HuH-7.5 (cell line): ENCODE results near the gene KMT5C.

Experiments used
- DNase-seq: peaks from one replicate; pipeline ENCODE4 v3.0.0; 2011; ENCODE audit warnings: low spot score

Gene KMT5C

GRCh38 chr19:55386493-55386971 lies 46.9 kb downstream of the KMT5C start:
- no peak for DNase-seq

GRCh38 chr19:55387736-55388497 lies 48.2 kb downstream of the KMT5C start:
- DNase-seq: no peak

GRCh38 chr19:55389386-55390317 lies 50.0 kb downstream of the KMT5C start:
- no peak for DNase-seq

GRCh38 chr19:55390461-55390880 lies 50.8 kb downstream of the KMT5C start:
- no peak for DNase-seq

GRCh38 chr19:55391191-55391670 lies 51.6 kb downstream of the KMT5C start:
- DNase-seq: no peak

GRCh38 chr19:55391702-55392615 lies 52.3 kb downstream of the KMT5C start:
- no peak for DNase-seq

- DNase-seq: no peak
Measured at GRCh38 chr19:55392820-55393761, 53.4 kb downstream of the KMT5C start.
